GM21529 (cell line): ENCODE measurements around the gene ARHGAP6.

ENCODE experiments used
- ATAC-seq: cut with Tn5 transposase; IDR thresholded peaks from one replicate; pipeline ENCODE4 v1.9.1; 2021; ENCODE audit not compliant: unreplicated experiment

The ARHGAP6 gene

GRCh38 chrX:11189097-11189496 is 476.6 kb downstream of the ARHGAP6 start:
- ATAC-seq: no peak

- ATAC-seq: no peak
Measured at GRCh38 chrX:11188664-11189063, 477.1 kb downstream of the ARHGAP6 start.

GRCh38 chrX:11187001-11187400 is 478.7 kb downstream of the ARHGAP6 start:
- no peak for ATAC-seq

GRCh38 chrX:11185861-11186260 is 479.9 kb downstream of the ARHGAP6 start:
- no peak for ATAC-seq

- no peak for ATAC-seq
Measured at GRCh38 chrX:11180571-11180970, 485.1 kb downstream of the ARHGAP6 start.

- ATAC-seq: no peak
Measured at GRCh38 chrX:11172415-11172814, 493.3 kb downstream of the ARHGAP6 start.

- ATAC-seq: no peak
Measured at GRCh38 chrX:11171956-11172355, 493.8 kb downstream of the ARHGAP6 start.

GRCh38 chrX:11164433-11164832 is 501.3 kb downstream of the ARHGAP6 start:
- ATAC-seq: no peak

- no peak for ATAC-seq
Measured at GRCh38 chrX:11159149-11159548, 506.6 kb downstream of the ARHGAP6 start.

GRCh38 chrX:11151799-11152559 is 513.7 kb downstream of the ARHGAP6 start:
- no peak for ATAC-seq

- no peak for ATAC-seq
Measured at GRCh38 chrX:11148401-11148800, 517.3 kb downstream of the ARHGAP6 start.

GRCh38 chrX:11146411-11146810 is 519.3 kb downstream of the ARHGAP6 start:
- no peak for ATAC-seq

- ATAC-seq: peak; percentile 90
Measured at GRCh38 chrX:11143931-11144678, 521.6 kb downstream of the ARHGAP6 start.

GRCh38 chrX:11138498-11139390 is 527.0 kb downstream of the ARHGAP6 start:
- no peak for ATAC-seq

- ATAC-seq: no peak
Measured at GRCh38 chrX:11137543-11138139, 528.1 kb downstream of the ARHGAP6 start.

GRCh38 chrX:11135564-11136185 is 530.0 kb downstream of the ARHGAP6 start:
- ATAC-seq: no peak

- no peak for ATAC-seq
Measured at GRCh38 chrX:11131146-11131545, 534.6 kb downstream of the ARHGAP6 start.

- no peak for ATAC-seq
Measured at GRCh38 chrX:11130136-11130535, 535.6 kb downstream of the ARHGAP6 start.

GRCh38 chrX:11129534-11130105 is 536.1 kb downstream of the ARHGAP6 start:
- ATAC-seq: no peak

- ATAC-seq: no peak
Measured at GRCh38 chrX:11125060-11125459, 540.7 kb downstream of the ARHGAP6 start.
